Neural crest cell (in vitro differentiated cells): ENCODE data around the gene CRYBB1. TPM values are rescaled to one million over a fixed set of nuclear protein-coding genes. Genes with fewer than 3 reads are reported as not detected.

Source experiments
- DNase-seq: peaks from one replicate; pipeline ENCODE4 v3.0.0; 2021; ENCODE audit warnings: low read depth, mixed read lengths, low spot score
- H3K27ac Mint-ChIP-seq: one replicate; pipeline ENCODE4 v1.8.0; 2021; ENCODE audit warnings: mild to moderate bottlenecking, mixed read lengths; ENCODE audit not compliant: unreplicated experiment
- H3K27me3 Mint-ChIP-seq: 2 replicates; pipeline ENCODE4 v1.8.0; 2021; ENCODE audit warnings: low read depth, mild to moderate bottlenecking, mixed read lengths
- H3K36me3 Mint-ChIP-seq: 2 replicates; pipeline ENCODE4 v1.8.0; 2021; ENCODE audit warnings: low read depth, mild to moderate bottlenecking, mixed read lengths
- H3K4me1 Mint-ChIP-seq: 2 replicates; pipeline ENCODE4 v1.8.0; 2021; ENCODE audit warnings: mixed read lengths
- H3K4me3 Mint-ChIP-seq: one replicate; pipeline ENCODE4 v1.8.0; 2021; ENCODE audit warnings: mild to moderate bottlenecking, mixed read lengths
- H3K9me3 Mint-ChIP-seq: 2 replicates; pipeline ENCODE4 v1.8.0; 2021; ENCODE audit warnings: mixed read lengths
- long read RNA-seq: library from polyadenylated mRNA; unstranded; transcript quantifications from one replicate; pipeline ENCODE4 v2.0.0, GENCODE V29; 2020
- total RNA-seq: library from RNA; stranded (reverse); gene quantifications from 2 replicates; pipeline ENCODE4 v1.2.1, GENCODE V29; 2021
- TF ChIP-seq, protein P1 (sequence below): fragments of 200-600 bp; sonication (generic); conservative IDR thresholded peaks from 2 replicates; pipeline ENCODE4 v1.5.0; 2021; ENCODE audit warnings: antibody characterized with exemption, mild to moderate bottlenecking

Gene CRYBB1
- not detected in 2 replicates for total RNA-seq
- long read RNA-seq = 0 reads

DNA sequence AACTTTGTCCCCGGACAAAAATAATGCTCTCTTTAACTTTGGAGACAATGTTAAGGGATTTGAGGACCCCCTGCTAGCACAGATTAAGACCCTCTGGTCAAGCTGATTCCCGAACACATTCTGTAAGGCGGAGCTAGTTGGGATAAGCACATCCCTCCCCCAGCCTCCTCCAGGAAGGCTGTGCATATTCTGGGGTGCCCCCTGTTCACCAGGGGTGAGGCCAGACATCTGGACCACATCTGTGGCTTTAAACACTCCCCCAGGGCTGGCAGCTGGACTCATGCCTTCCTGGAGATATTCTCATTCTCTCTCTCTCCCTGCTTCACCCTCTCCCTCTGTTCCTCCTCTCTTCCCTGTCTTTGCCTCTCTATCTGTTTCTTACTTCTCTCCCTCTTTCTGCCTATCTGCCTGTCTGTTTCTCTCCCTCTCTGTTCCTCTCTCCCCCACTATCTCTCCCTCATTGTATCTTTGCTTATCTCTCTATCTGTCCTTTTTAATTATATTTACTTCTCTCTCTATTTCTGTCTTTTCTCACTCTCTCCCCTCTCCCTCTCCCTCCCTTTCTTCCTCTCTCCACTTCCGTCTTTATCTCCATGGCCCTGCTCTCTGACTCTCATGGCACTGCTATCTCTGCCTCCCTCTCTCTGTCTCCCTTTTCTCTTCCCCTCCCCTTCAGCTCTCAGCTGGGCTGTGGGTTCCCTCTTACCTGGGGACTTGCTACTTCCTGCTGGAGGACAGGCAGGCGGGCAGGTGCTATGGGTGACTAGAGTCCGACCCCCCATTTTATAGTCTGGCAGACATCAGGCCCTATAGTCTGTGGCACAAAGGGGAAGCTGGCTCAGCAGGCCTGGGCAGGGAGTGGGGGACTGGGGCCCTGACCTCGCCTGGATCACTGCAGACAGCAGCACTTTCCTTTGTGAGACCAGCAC is at the start of gene CRYBB1:
Gene CRYBB1 (minus strand): TSS at position 757 of the 929 bp plus-strand sequence. CDS start 1,708 bp downstream, outside the sequence.
- Mint-ChIP-seq H3K4me3 (no peak within 1 kb of the TSS), H3K9me3 (no peaks in the 10 kb centered on the region), H3K27me3 (peaks cover 55% of the 10 kb centered on the region), H3K4me1 (peaks cover 15% of the 10 kb centered on the region), H3K36me3 (no peaks in the 10 kb centered on the region), H3K27ac (no peak within 1 kb of the TSS)
- TF ChIP-seq, protein P1, sequence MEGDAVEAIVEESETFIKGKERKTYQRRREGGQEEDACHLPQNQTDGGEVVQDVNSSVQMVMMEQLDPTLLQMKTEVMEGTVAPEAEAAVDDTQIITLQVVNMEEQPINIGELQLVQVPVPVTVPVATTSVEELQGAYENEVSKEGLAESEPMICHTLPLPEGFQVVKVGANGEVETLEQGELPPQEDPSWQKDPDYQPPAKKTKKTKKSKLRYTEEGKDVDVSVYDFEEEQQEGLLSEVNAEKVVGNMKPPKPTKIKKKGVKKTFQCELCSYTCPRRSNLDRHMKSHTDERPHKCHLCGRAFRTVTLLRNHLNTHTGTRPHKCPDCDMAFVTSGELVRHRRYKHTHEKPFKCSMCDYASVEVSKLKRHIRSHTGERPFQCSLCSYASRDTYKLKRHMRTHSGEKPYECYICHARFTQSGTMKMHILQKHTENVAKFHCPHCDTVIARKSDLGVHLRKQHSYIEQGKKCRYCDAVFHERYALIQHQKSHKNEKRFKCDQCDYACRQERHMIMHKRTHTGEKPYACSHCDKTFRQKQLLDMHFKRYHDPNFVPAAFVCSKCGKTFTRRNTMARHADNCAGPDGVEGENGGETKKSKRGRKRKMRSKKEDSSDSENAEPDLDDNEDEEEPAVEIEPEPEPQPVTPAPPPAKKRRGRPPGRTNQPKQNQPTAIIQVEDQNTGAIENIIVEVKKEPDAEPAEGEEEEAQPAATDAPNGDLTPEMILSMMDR = no peak
- no peak for DNase-seq

DNA sequence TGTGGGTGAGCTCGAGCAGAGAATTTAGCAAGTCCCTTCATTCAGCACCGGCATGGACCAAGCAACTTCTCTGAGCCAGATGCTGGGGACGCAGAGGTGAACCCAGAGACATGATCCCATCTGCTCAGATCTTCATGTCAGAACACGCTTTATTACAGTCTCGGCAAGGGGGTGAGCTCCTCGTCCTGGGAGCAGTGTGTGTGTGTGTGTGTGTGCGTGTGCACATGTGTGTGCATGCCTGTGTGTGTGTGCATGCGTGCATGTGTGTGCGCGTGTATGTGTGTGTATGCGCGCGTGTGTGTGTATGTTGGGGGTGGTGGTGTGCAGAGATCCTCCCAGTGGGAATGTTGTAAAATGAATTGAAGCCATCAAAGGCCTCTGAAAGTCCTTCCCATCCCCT is 49.3 kb upstream of the CRYBB1 start:
- no peaks in the 10 kb centered on the region for H3K9me3 Mint-ChIP-seq
- H3K4me1 Mint-ChIP-seq = peaks cover 23% of the 10 kb centered on the region
- peaks cover 5% of the 10 kb centered on the region for H3K27me3 Mint-ChIP-seq
- no peak overlapping the region for H3K27ac Mint-ChIP-seq
- H3K4me3 Mint-ChIP-seq = no peak overlapping the region
- TF ChIP-seq, protein P1 = no peak
- no peaks in the 10 kb centered on the region for H3K36me3 Mint-ChIP-seq
- no peak for DNase-seq

DNA sequence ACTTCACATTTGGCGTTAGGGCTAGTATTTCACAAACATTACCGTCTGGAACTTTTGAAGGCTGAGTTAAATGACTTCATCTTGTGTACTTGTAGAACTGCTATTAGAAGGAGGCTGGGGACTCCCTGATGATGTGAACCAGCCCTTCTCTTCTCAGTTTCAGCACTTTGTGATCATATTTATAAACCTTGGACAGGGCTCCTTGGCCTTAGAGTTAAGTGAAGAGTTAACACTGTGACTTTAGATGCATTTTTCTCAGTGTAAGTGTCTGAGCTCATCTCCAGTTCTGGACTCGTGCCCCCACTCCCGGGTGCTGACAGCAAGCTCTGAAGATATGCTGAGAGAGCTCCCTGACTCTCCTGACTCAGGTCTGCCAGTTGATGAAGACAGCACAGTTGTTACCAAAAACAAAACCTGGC is 48.0 kb upstream of the CRYBB1 start:
- Mint-ChIP-seq H3K9me3 (no peaks in the 10 kb centered on the region), H3K4me3 (peak overlapping the region; percentile 19), H3K27me3 (peaks cover 8% of the 10 kb centered on the region), H3K36me3 (no peaks in the 10 kb centered on the region), H3K4me1 (peaks cover 23% of the 10 kb centered on the region), H3K27ac (no peak overlapping the region)
- no peak for DNase-seq
- TF ChIP-seq, protein P1 = no peak

DNA sequence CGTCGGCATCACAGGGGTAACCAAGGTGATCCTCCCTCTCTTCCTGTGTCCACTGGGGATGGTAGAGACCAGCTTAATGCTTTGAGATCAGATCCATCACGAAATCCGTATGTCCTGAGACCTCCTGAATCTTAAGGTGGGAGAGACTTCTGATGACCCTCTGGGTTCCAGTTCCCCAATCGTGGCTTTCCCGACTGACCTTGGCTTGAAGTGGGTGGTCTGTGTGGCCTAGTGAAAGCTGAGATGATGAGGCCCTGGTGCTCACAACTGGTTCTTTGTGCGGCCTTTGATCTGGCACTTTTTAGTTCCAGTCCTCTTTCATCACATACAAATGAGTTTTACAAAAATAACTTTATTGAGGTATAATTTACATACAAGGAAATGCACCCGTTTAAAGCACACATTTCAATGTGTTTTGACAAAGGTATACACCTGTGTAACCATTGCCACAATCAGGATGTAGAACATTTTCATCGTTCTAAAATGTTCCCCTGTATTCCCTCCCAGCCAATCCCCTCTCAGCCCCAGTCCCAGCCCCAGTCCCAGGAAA is 45.6 kb upstream of the CRYBB1 start:
- H3K27me3 Mint-ChIP-seq = peaks cover 22% of the 10 kb centered on the region
- peaks cover 33% of the 10 kb centered on the region for H3K4me1 Mint-ChIP-seq
- TF ChIP-seq, protein P1 = no peak
- no peaks in the 10 kb centered on the region for H3K9me3 Mint-ChIP-seq
- DNase-seq = no peak
- no peak overlapping the region for H3K4me3 Mint-ChIP-seq
- H3K36me3 Mint-ChIP-seq = no peaks in the 10 kb centered on the region
- peak overlapping the region; percentile 6 for H3K27ac Mint-ChIP-seq

DNA sequence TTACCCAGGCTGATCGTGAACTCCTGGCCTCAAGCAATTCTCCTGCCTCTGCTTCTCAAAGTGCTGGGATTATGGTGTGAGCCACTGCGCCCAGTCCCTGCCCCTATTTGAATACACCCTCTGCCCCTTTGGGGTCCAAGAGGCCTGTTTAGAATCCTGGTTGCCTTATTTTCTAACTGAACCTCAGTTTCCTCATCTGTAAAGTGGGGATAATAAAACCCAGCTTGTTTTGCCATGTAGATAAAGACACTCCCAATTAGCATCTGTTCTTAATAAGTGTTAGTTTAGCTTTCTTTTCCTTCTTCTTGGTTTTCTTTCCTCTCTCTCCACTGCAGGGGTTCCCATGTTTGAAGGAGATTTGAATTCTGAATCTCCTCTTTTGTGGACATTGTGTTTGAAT is 44.3 kb upstream of the CRYBB1 start:
- peaks cover 35% of the 10 kb centered on the region for H3K27me3 Mint-ChIP-seq
- no peak overlapping the region for H3K4me3 Mint-ChIP-seq
- TF ChIP-seq, protein P1 = no peak
- H3K9me3 Mint-ChIP-seq = no peaks in the 10 kb centered on the region
- no peaks in the 10 kb centered on the region for H3K36me3 Mint-ChIP-seq
- H3K4me1 Mint-ChIP-seq = peaks cover 44% of the 10 kb centered on the region
- peak overlapping the region; percentile 5 for H3K27ac Mint-ChIP-seq
- DNase-seq = no peak
